CD14-positive monocyte (primary cell): ENCODE measurements around the gene STK38L. TPM values are rescaled to one million over a fixed set of nuclear protein-coding genes. Genes with fewer than 3 reads are reported as not detected.

ENCODE experiments used
- DNase-seq, 3 donors: peaks; one replicate each; pipeline ENCODE4 v3.0.0-alpha.2; 2011 to 2022
- H2AFZ ChIP-seq: 2 replicates; pipeline ENCODE4 v1.6.0; 2012; ENCODE audit warnings: mild to moderate bottlenecking, low read depth, low read length, inconsistent platforms; ENCODE audit not compliant: insufficient read depth, poor library complexity, severe bottlenecking
- H3K27ac ChIP-seq, 2 donors: 1 replicate in 1 of 2; 2 replicates in 1 of 2; pipeline ENCODE4 v1.5.1; 2012 to 2013; ENCODE audit warnings: low read length in 2 of 2, control low read depth in 1 of 2, inconsistent platforms in 1 of 2, low read depth in 1 of 2, mild to moderate bottlenecking in 1 of 2
- H3K27me3 ChIP-seq, 2 donors: one replicate each; pipeline versions ENCODE4 v1.6.0 to v1.6.1; 2011 to 2013; ENCODE audit warnings: low read length in 2 of 2; ENCODE audit not compliant: control insufficient read depth in 2 of 2, insufficient read depth in 2 of 2
- H3K36me3 ChIP-seq, 2 donors: replicated peaks in 1 of 2; 1 replicate in 1 of 2; 2 replicates in 1 of 2; pipeline versions ENCODE4 v1.5.1 to v1.6.1; 2012 to 2013; ENCODE audit warnings: low read length in 2 of 2, control low read depth in 1 of 2, inconsistent platforms in 1 of 2, mild to moderate bottlenecking in 1 of 2; ENCODE audit not compliant: insufficient read depth in 2 of 2, control insufficient read depth in 1 of 2
- H3K4me1 ChIP-seq, 2 donors: 1 replicate in 1 of 2; 2 replicates in 1 of 2; pipeline versions ENCODE4 v1.5.1 to v1.6.1; 2012 to 2013; ENCODE audit warnings: low read length in 2 of 2, control low read depth in 1 of 2, inconsistent platforms in 1 of 2, mild to moderate bottlenecking in 1 of 2, moderate library complexity in 1 of 2; ENCODE audit not compliant: insufficient read depth in 2 of 2, control insufficient read depth in 1 of 2
- H3K4me2 ChIP-seq: replicated peaks from 2 replicates; pipeline ENCODE3; 2012; ENCODE audit warnings: low read length, moderate library complexity, mild to moderate bottlenecking; ENCODE audit not compliant: poor library complexity, severe bottlenecking; ENCODE audit errors: extremely low read depth
- H3K4me3 ChIP-seq, 3 experiments: fragments of 200-600 bp in 1 of 3; sonication (generic) in 1 of 3; replicated peaks in 1 of 3; 1 replicate in 2 of 3; 2 replicates in 1 of 3; pipeline ENCODE4 v1.5.1; 2011 to 2013; ENCODE audit warnings: low read length in 3 of 3, mild to moderate bottlenecking in 3 of 3, control low read depth in 2 of 3, low read depth in 2 of 3, inconsistent platforms in 1 of 3, moderate library complexity in 1 of 3
- H3K79me2 ChIP-seq: 2 replicates; pipeline ENCODE4 v1.6.0; 2012; ENCODE audit warnings: mild to moderate bottlenecking, control low read depth, inconsistent platforms, low read length, moderate library complexity; ENCODE audit not compliant: insufficient read depth
- H3K9ac ChIP-seq: 2 replicates; pipeline ENCODE4 v1.6.0; 2017; ENCODE audit warnings: low read length, mild to moderate bottlenecking; ENCODE audit not compliant: insufficient read depth, poor library complexity, severe bottlenecking
- H3K9me3 ChIP-seq, 2 donors: replicated peaks in 1 of 2; 1 replicate in 1 of 2; 2 replicates in 1 of 2; pipeline versions ENCODE4 v1.5.1 to v1.6.1; 2012 to 2013; ENCODE audit warnings: low read length in 2 of 2, control low read depth in 1 of 2; ENCODE audit not compliant: control insufficient read depth in 1 of 2, insufficient read depth in 1 of 2
- H4K20me1 ChIP-seq: 2 replicates; pipeline ENCODE4 v1.6.0; 2012; ENCODE audit warnings: mild to moderate bottlenecking, low read length, control low read depth, moderate library complexity; ENCODE audit not compliant: insufficient read depth
- H3K27ac Mint-ChIP-seq, 7 donors: one replicate each; pipeline ENCODE4 v1.8.0; 2020; ENCODE audit warnings: mild to moderate bottlenecking in 7 of 7, mixed read lengths in 7 of 7, moderate library complexity in 6 of 7, inconsistent platforms in 2 of 7
- H3K27me3 Mint-ChIP-seq, 3 donors: one replicate each; pipeline ENCODE4 v1.8.0; 2021 to 2022; ENCODE audit warnings: low read depth in 3 of 3, mild to moderate bottlenecking in 3 of 3, mixed read lengths in 3 of 3, moderate library complexity in 3 of 3, inconsistent platforms in 1 of 3
- H3K36me3 Mint-ChIP-seq, 2 donors: one replicate each; pipeline ENCODE4 v1.8.0; 2020; ENCODE audit warnings: mixed read lengths in 2 of 2, inconsistent platforms in 1 of 2, mild to moderate bottlenecking in 1 of 2
- H3K4me1 Mint-ChIP-seq: one replicate; pipeline ENCODE4 v1.8.0; 2020; ENCODE audit warnings: mild to moderate bottlenecking, mixed read lengths
- H3K4me3 Mint-ChIP-seq, 2 donors: one replicate each; pipeline ENCODE4 v1.8.0; 2020; ENCODE audit warnings: mild to moderate bottlenecking in 2 of 2, mixed read lengths in 2 of 2, moderate library complexity in 1 of 2
- H3K9me3 Mint-ChIP-seq, 7 donors: one replicate each; pipeline ENCODE4 v1.8.0; 2020 to 2022; ENCODE audit warnings: mixed read lengths in 7 of 7, mild to moderate bottlenecking in 6 of 7, moderate library complexity in 6 of 7, inconsistent platforms in 2 of 7
- CTCF ChIP-seq: fragments of 200-600 bp; IDR thresholded peaks from one replicate; pipeline ENCODE4 v1.8.0; 2022; ENCODE audit warnings: antibody characterized with exemption, mild to moderate bottlenecking
- WGBS: methylation state at CpG from one replicate; pipeline ENCODE4 v1.1.5; 2013; ENCODE audit warnings: missing lambda C conversion rate; ENCODE audit not compliant: insufficient coverage; 5-methylcytosine and 5-hydroxymethylcytosine counted together
- intact Hi-C, 2 donors: fragments of 100-400 bp; cut with micrococcal nuclease; formaldehyde crosslinking; loops; one replicate each; pipeline versions ENCODE4 v1.15.0 to v1.15.1; 2023
- polyA plus RNA-seq, 3 donors: library from polyadenylated mRNA; depleted of rRNA in 1 of 3; unstranded in 2 of 3; stranded (reverse) in 1 of 3; fragments of 300-500 nt in 2 of 3; fragments of >200 nt in 1 of 3; fragmentation: Illumina TruSeq in 2 of 3; gene quantifications; 1 replicate in 2 of 3; 2 replicates in 1 of 3; pipeline ENCODE4 v1.2.3, GENCODE V29; 2012 to 2021

STK38L gene
- polyA plus RNA-seq, 3 donors = 20.0 to 29.5 (median 20.5) TPM

- Histone ChIP-seq H3K27me3 (no peaks in the 10 kb centered on the region), H3K79me2 (no peaks in the 10 kb centered on the region), H3K9ac (no peak overlapping the region), H3K4me1 (no peaks in the 10 kb centered on the region), H3K4me2 (no peak overlapping the region), H3K4me3 (no peak overlapping the region), H3K9me3 (no peaks in the 10 kb centered on the region), H3K36me3 (no peaks in the 10 kb centered on the region), H3K27ac (no peak overlapping the region), H4K20me1 (no peaks in the 10 kb centered on the region), H2AFZ (no peak overlapping the region)
- intact Hi-C loops = no loop called here
- Mint-ChIP-seq H3K27ac (no peak overlapping the region), H3K4me1 (no peaks in the 10 kb centered on the region), H3K27me3 (peaks cover 0 to 2% (median 2%) of the 10 kb centered on the region in 3 donors), H3K9me3 (no peaks in the 10 kb centered on the region), H3K4me3 (no peak overlapping the region), H3K36me3 (no peaks in the 10 kb centered on the region)
- no peak for TF ChIP-seq CTCF
- 100% methylated on average over 1 of the region's 3 CpGs for WGBS
- no peak for DNase-seq
Measured at GRCh38 chr12:27340971-27341370, 96.9 kb downstream of the STK38L start.

- no CpG with 5 or more reads among the region's 2 CpGs for WGBS
- H3K9ac ChIP-seq = no peak overlapping the region
- Mint-ChIP-seq H3K36me3 (no peaks in the 10 kb centered on the region), H3K4me3 (no peak overlapping the region), H3K9me3 (no peaks in the 10 kb centered on the region), H3K27me3 (peaks cover 0 to 2% (median 2%) of the 10 kb centered on the region in 3 donors), H3K4me1 (no peaks in the 10 kb centered on the region), H3K27ac (no peak overlapping the region)
- no peaks in the 10 kb centered on the region for H4K20me1 ChIP-seq
- H3K79me2 ChIP-seq = no peaks in the 10 kb centered on the region
- no peak overlapping the region for H3K27ac ChIP-seq
- no peak overlapping the region for H3K4me2 ChIP-seq
- H3K4me1 ChIP-seq = no peaks in the 10 kb centered on the region
- H3K9me3 ChIP-seq = no peaks in the 10 kb centered on the region
- no peak overlapping the region for H3K4me3 ChIP-seq
- no peaks in the 10 kb centered on the region for H3K27me3 ChIP-seq
- no peak for TF ChIP-seq CTCF
- intact Hi-C loops = no loop called here
- DNase-seq = no peak
- no peaks in the 10 kb centered on the region for H3K36me3 ChIP-seq
- no peak overlapping the region for H2AFZ ChIP-seq
Measured at GRCh38 chr12:27342536-27342935, 98.5 kb downstream of the STK38L start.
